H1 (cell line): ENCODE results near the gene LUZP1. TPM values are rescaled to one million over a fixed set of nuclear protein-coding genes. Genes with fewer than 3 reads are reported as not detected.

ENCODE experiments used
- CTCF ChIA-PET: fragments of 300-600 bp; sonication (Branson Sonifier 250); formaldehyde crosslinking; loops from one replicate; lab custom pipeline; 2021; ENCODE audit not compliant: partially characterized antibody; lab: Charles Lee
- POLR2A ChIA-PET: fragments of 300-600 bp; sonication (Branson Sonifier 250); formaldehyde crosslinking; loops from one replicate; lab custom pipeline; 2021; ENCODE audit warnings: inconsistent platforms; ENCODE audit not compliant: partially characterized antibody; lab: Charles Lee
- DNase-seq, 2 experiments: peaks; one replicate each; pipeline versions ENCODE4 v3.0.0 to v3.0.0-alpha.2; 2010 to 2022; ENCODE audit warnings: low spot score in 2 of 2, low read depth in 1 of 2, mixed read lengths in 1 of 2
- FAIRE-seq: peaks from 2 replicates; lab custom pipeline; 2011; peaks lifted over from hg19 to GRCh38; lab: Jason Lieb, UNC
- H2AFZ ChIP-seq: 2 replicates; pipeline ENCODE4 v1.8.1; 2012; ENCODE audit warnings: low read length, inconsistent platforms
- H2AK5ac ChIP-seq: 2 replicates; pipeline ENCODE4 v1.6.1; 2013; ENCODE audit warnings: low read depth, low read length
- H2BK120ac ChIP-seq: replicated peaks from 2 replicates; pipeline ENCODE3; 2013; ENCODE audit warnings: low read depth, low read length, inconsistent platforms
- H2BK12ac ChIP-seq: 2 replicates; pipeline ENCODE4 v1.6.1; 2013; ENCODE audit warnings: low read depth, low read length
- H2BK15ac ChIP-seq: 2 replicates; pipeline ENCODE4 v1.6.1; 2013; ENCODE audit warnings: low read length
- H2BK20ac ChIP-seq: 2 replicates; pipeline ENCODE4 v1.6.1; 2013; ENCODE audit warnings: low read length
- H2BK5ac ChIP-seq: 2 replicates; pipeline ENCODE4 v1.6.1; 2013; ENCODE audit warnings: low read depth, low read length
- H3K14ac ChIP-seq: 2 replicates; pipeline ENCODE4 v1.6.1; 2013; ENCODE audit warnings: inconsistent platforms; ENCODE audit not compliant: insufficient read length
- H3K18ac ChIP-seq: 2 replicates; pipeline ENCODE4 v1.6.1; 2013; ENCODE audit warnings: low read length; ENCODE audit errors: extremely low read depth
- H3K23ac ChIP-seq: 2 replicates; pipeline ENCODE4 v1.6.1; 2013; ENCODE audit warnings: inconsistent platforms; ENCODE audit not compliant: insufficient read length
- H3K23me2 ChIP-seq: 2 replicates; pipeline ENCODE4 v1.6.1; 2013; ENCODE audit warnings: low read depth, low read length
- H3K27ac ChIP-seq: 2 replicates; pipeline ENCODE4 v1.6.1; 2011; ENCODE audit warnings: low read depth, low read length, inconsistent platforms
- H3K27me3 ChIP-seq, 4 experiments: replicated peaks in 1 of 4; 1 replicate in 1 of 4; 2 replicates in 3 of 4; pipeline versions ENCODE4 v1.6.1 to v1.8.1; 2011 to 2013; ENCODE audit warnings: low read length in 3 of 4, mild to moderate bottlenecking in 3 of 4, inconsistent platforms in 2 of 4, mixed read lengths in 2 of 4, moderate library complexity in 1 of 4; ENCODE audit not compliant: control insufficient read depth in 3 of 4, insufficient read depth in 3 of 4; ENCODE audit errors: extremely low read depth in 1 of 4
- H3K36me3 ChIP-seq, 4 experiments: 2 replicates each; pipeline versions ENCODE4 v1.6.1 to v1.8.1; 2011 to 2013; ENCODE audit warnings: mild to moderate bottlenecking in 4 of 4, low read length in 3 of 4, moderate library complexity in 2 of 4, control low read depth in 1 of 4, inconsistent platforms in 1 of 4; ENCODE audit not compliant: insufficient read depth in 4 of 4, control insufficient read depth in 2 of 4
- H3K4ac ChIP-seq: replicated peaks from 2 replicates; pipeline ENCODE3; 2013; ENCODE audit warnings: low read length, low read depth, mixed read lengths, inconsistent platforms; ENCODE audit not compliant: insufficient read length
- H3K4me1 ChIP-seq, 4 experiments: replicated peaks in 1 of 4; 1 replicate in 1 of 4; 2 replicates in 3 of 4; pipeline versions ENCODE4 v1.6.1 to v1.8.1; 2011 to 2013; ENCODE audit warnings: low read length in 3 of 4, inconsistent platforms in 2 of 4, mixed read lengths in 1 of 4; ENCODE audit not compliant: insufficient read depth in 4 of 4, control insufficient read depth in 3 of 4
- H3K4me2 ChIP-seq, 2 experiments: 2 replicates each; pipeline versions ENCODE4 v1.6.1 to v1.8.1; 2011 to 2013; ENCODE audit warnings: low read depth in 2 of 2, low read length in 2 of 2, control low read depth in 1 of 2, inconsistent platforms in 1 of 2, mild to moderate bottlenecking in 1 of 2; ENCODE audit not compliant: insufficient read depth in 1 of 2
- H3K4me3 ChIP-seq, 4 experiments: fragments of 200-600, 300-600 bp in 1 of 4; sonication (generic), shearing (Covaris generic), sonication (Bioruptor Twin) in 1 of 4; 2 replicates each; pipeline versions ENCODE4 v1.5.1 to v1.8.1; 2011 to 2016; ENCODE audit warnings: low read length in 4 of 4, low read depth in 3 of 4, control low read depth in 2 of 4, inconsistent platforms in 2 of 4, mild to moderate bottlenecking in 2 of 4, mixed read lengths in 1 of 4, moderate library complexity in 1 of 4; ENCODE audit not compliant: insufficient read depth in 2 of 4; ENCODE audit errors: extremely low read depth in 1 of 4
- H3K56ac ChIP-seq: replicated peaks from 2 replicates; pipeline ENCODE3; 2013; ENCODE audit warnings: low read depth, mild to moderate bottlenecking, mixed read lengths, low read length, inconsistent platforms; ENCODE audit not compliant: insufficient read length
- H3K79me1 ChIP-seq: 2 replicates; pipeline ENCODE4 v1.6.1; 2013; ENCODE audit warnings: low read depth, low read length, control low read depth
- H3K79me2 ChIP-seq, 2 experiments: 2 replicates each; pipeline versions ENCODE4 v1.6.1 to v1.8.1; 2012 to 2013; ENCODE audit warnings: low read length in 2 of 2, mild to moderate bottlenecking in 2 of 2, inconsistent platforms in 1 of 2; ENCODE audit not compliant: insufficient read depth in 2 of 2, control insufficient read depth in 1 of 2
- H3K9ac ChIP-seq, 4 experiments: replicated peaks in 1 of 4; 1 replicate in 1 of 4; 2 replicates in 3 of 4; pipeline versions ENCODE4 v1.6.1 to v1.8.1; 2011 to 2013; ENCODE audit warnings: low read depth in 3 of 4, low read length in 3 of 4, control low read depth in 2 of 4, mild to moderate bottlenecking in 2 of 4, moderate library complexity in 2 of 4, inconsistent platforms in 1 of 4; ENCODE audit errors: extremely low read depth in 1 of 4
- H3K9me3 ChIP-seq, 2 experiments: 2 replicates each; pipeline versions ENCODE4 v1.6.1 to v1.8.1; 2012 to 2013; ENCODE audit warnings: mild to moderate bottlenecking in 2 of 2, moderate library complexity in 2 of 2, control low read depth in 1 of 2, inconsistent platforms in 1 of 2, low read depth in 1 of 2, low read length in 1 of 2, mixed read lengths in 1 of 2; ENCODE audit not compliant: insufficient read depth in 2 of 2
- H4K20me1 ChIP-seq, 2 experiments: replicated peaks in 1 of 2; 2 replicates each; pipeline versions ENCODE3 to v1.8.1; 2011 to 2013; ENCODE audit warnings: inconsistent platforms in 2 of 2, low read length in 2 of 2, mild to moderate bottlenecking in 1 of 2; ENCODE audit not compliant: insufficient read depth in 2 of 2, control insufficient read depth in 1 of 2
- H4K5ac ChIP-seq: 2 replicates; pipeline ENCODE4 v1.6.1; 2013; ENCODE audit warnings: low read length, low read depth, mixed read lengths, inconsistent platforms; ENCODE audit not compliant: insufficient read length
- H4K8ac ChIP-seq: 2 replicates; pipeline ENCODE4 v1.8.0; 2013; ENCODE audit warnings: mild to moderate bottlenecking, moderate library complexity, low read length, inconsistent platforms; ENCODE audit not compliant: insufficient read depth; ENCODE audit errors: extremely low read depth
- H4K91ac ChIP-seq: replicated peaks from 2 replicates; pipeline ENCODE3; 2013; ENCODE audit warnings: low read length, mixed read lengths, inconsistent platforms; ENCODE audit not compliant: insufficient read length
- ATF3 ChIP-seq: IDR thresholded peaks from 2 replicates; pipeline ENCODE4 v1.6.1; 2011; ENCODE audit warnings: low read depth, mild to moderate bottlenecking, low read length; ENCODE audit not compliant: insufficient read depth
- CBX5 ChIP-seq: fragments of 300-800, 300-1000 bp; sonication (generic); IDR thresholded peaks from 2 replicates; pipeline ENCODE4 v1.7.1; 2016; ENCODE audit warnings: antibody characterized with exemption, low read length, low read depth
- CHD1 ChIP-seq: IDR thresholded peaks from 2 replicates; pipeline ENCODE4 v1.6.1; 2012; ENCODE audit warnings: low read depth, low read length, improper control_type of control experiment
- E2F6 ChIP-seq: IDR thresholded peaks from 2 replicates; pipeline ENCODE4 v1.6.1; 2012; ENCODE audit warnings: inconsistent platforms
- EZH2 ChIP-seq: fragments of 200-600 bp; sonication (generic); IDR thresholded peaks from 2 replicates; pipeline ENCODE4 v1.7.1; 2012; ENCODE audit warnings: low read depth, mild to moderate bottlenecking, moderate library complexity, low read length, inconsistent platforms; ENCODE audit not compliant: severe bottlenecking
- KDM1A ChIP-seq: fragments of 200-600, 300-600 bp; sonication (generic); IDR thresholded peaks from 2 replicates; pipeline ENCODE4 v1.7.1; 2016; ENCODE audit warnings: mild to moderate bottlenecking, low read length, borderline replicate concordance
- KDM4A ChIP-seq: IDR thresholded peaks from one replicate; pipeline ENCODE4 v1.7.1; 2012; ENCODE audit warnings: low read depth, mild to moderate bottlenecking, moderate library complexity, low read length, inconsistent platforms; ENCODE audit not compliant: severe bottlenecking
- POLR2AphosphoS5 ChIP-seq: IDR thresholded peaks from 2 replicates; pipeline ENCODE4 v1.6.1; 2011; ENCODE audit warnings: low read depth, low read length
- SAP30 ChIP-seq: fragments of 300-600 bp; sonication (generic); IDR thresholded peaks from 2 replicates; pipeline ENCODE4 v1.7.1; 2012; ENCODE audit warnings: low read length, moderate library complexity, mild to moderate bottlenecking, inconsistent platforms; ENCODE audit not compliant: insufficient read depth, insufficient replicate concordance
- SIX5 ChIP-seq: IDR thresholded peaks from 2 replicates; pipeline ENCODE4 v1.6.1; 2011; ENCODE audit warnings: mild to moderate bottlenecking, low read depth, low read length
- TCF12 ChIP-seq: IDR thresholded peaks from 2 replicates; pipeline ENCODE4 v1.6.1; 2011; ENCODE audit warnings: low read depth, mild to moderate bottlenecking, low read length
- YY1 ChIP-seq: IDR thresholded peaks from 2 replicates; pipeline ENCODE4 v1.6.1; 2011; ENCODE audit warnings: low read depth, mild to moderate bottlenecking, low read length
- WGBS, 2 experiments: shearing (Covaris generic) in 1 of 2; methylation state at CpG; one replicate each; pipeline versions ENCODE4 v1.1.6 to v1.1.7; 2013 to 2015; ENCODE audit warnings: low lambda C conversion rate in 2 of 2, mixed read lengths in 2 of 2, inconsistent platforms in 1 of 2, low coverage in 1 of 2, missing lambda C conversion rate in 1 of 2; ENCODE audit not compliant: insufficient replicate concordance in 2 of 2, insufficient coverage in 1 of 2, insufficient read length in 1 of 2; ENCODE audit errors: extremely low coverage in 1 of 2, missing lambda C conversion rate in 1 of 2; 5-methylcytosine and 5-hydroxymethylcytosine counted together
- polyA plus RNA-seq, 7 experiments: library from polyadenylated mRNA; depleted of rRNA in 3 of 7; stranded (reverse) in 5 of 7; unstranded in 2 of 7; fragments of >200 nt in 5 of 7; fragments of 200-250 nt in 2 of 7; gene quantifications; 1 replicate in 5 of 7; 2 replicates in 1 of 7; 4 replicates in 1 of 7; pipeline versions ENCODE4 v1.2.1 to v1.2.3, GENCODE V29; 2011 to 2013; ENCODE audit warnings: missing spikeins in 2 of 7, mixed read lengths in 2 of 7
- total RNA-seq: library from RNA; stranded (reverse); fragmentation: NEBNext Ultra II Directional; extraction: Animal tissue kit (Norgen Biotek cat#: 25700); gene quantifications from 2 replicates; pipeline ENCODE4 v1.2.1, GENCODE V29; 2021

LUZP1 gene
- total and polyA plus RNA-seq, 2 of the 8 experiments (the other 6 are each of a cell fraction or from before 2014, with no cell fraction given), result 14.0 to 60.5 TPM

GRCh38 chr1:23177031-23177430, 8.4 kb upstream of the LUZP1 start:
- Histone ChIP-seq H3K4me3 (peak overlapping the region; percentile 36 to 66 (median 56)), H3K4ac (no peak overlapping the region), H4K5ac (no peak overlapping the region), H2BK12ac (no peak overlapping the region), H3K56ac (no peak overlapping the region), H3K18ac (no peak overlapping the region), H3K23me2 (peaks cover 6% of the 10 kb centered on the region), H3K9ac (no peak overlapping the region), H3K27me3 (peaks cover 2 to 28% (median 16%) of the 10 kb centered on the region in 4 experiments), H3K79me2 (no peaks in the 10 kb centered on the region), H2BK20ac (no peak overlapping the region), H2BK15ac (no peak overlapping the region), H4K91ac (no peak overlapping the region), H3K23ac (no peak overlapping the region), H2AFZ (0 out of 2 replicates have a peak overlapping the region, but pooled peaks have one; percentile 96), H2BK5ac (no peak overlapping the region), H3K27ac (no peak overlapping the region), H4K20me1 (peaks cover 0 to 4% of the 10 kb centered on the region in 2 experiments), H3K14ac (no peak overlapping the region), H2AK5ac (no peak overlapping the region), H3K36me3 (no peaks in the 10 kb centered on the region), H3K9me3 (no peaks in the 10 kb centered on the region), H3K79me1 (no peaks in the 10 kb centered on the region), H4K8ac (no peak overlapping the region), H3K4me1 (peaks cover 0 to 3% (median 0%) of the 10 kb centered on the region in 4 experiments; a peak in 3 of 7 replicates), H2BK120ac (no peak overlapping the region), H3K4me2 (peak overlapping the region; percentile 72 to 95)
- POLR2A ChIA-PET, result interaction anchor here (3.6 kb wide), 1 partner anchor 10 kb away, joined by 37 read pairs; the partner anchor contains the start of gene LUZP1
- 67% methylated on average over 9 of the region's 10 CpGs; no CpG with 5 or more reads in 1 of the 2 experiments for WGBS, 2 experiments
- no peak for DNase-seq
- CTCF ChIA-PET, result interaction anchor here (0.6 to 27.4 kb wide), 4 partner anchors 8 to 481 kb away, joined by 3 to 705 read pairs (median 9); no protein-coding TSS in a partner anchor
- no peak for FAIRE-seq
- TF ChIP-seq TCF12 (no peak), CBX5 (no peak), POLR2AphosphoS5 (no peak), KDM1A (no peak), SAP30 (no peak), E2F6 (no peak), CHD1 (no peak), ATF3 (no peak), YY1 (no peak), EZH2 (no peak), SIX5 (no peak), KDM4A (no peak)
